GM12872 (cell line): Measurements from ENCODE around the gene TIMM29.

Experiments
- CTCF ChIP-seq: IDR thresholded peaks from 3 replicates; pipeline ENCODE4 v1.5.1; 2011; ENCODE audit warnings: low read depth, mild to moderate bottlenecking, low read length, moderate library complexity; ENCODE audit not compliant: insufficient read depth

TIMM29 gene

GRCh38 chr19:10913716-10914340 lies 14.8 kb upstream of the TIMM29 start:
- no peak for TF ChIP-seq CTCF

- TF ChIP-seq CTCF, result no peak
Measured at GRCh38 chr19:10915130-10916091, 13.2 kb upstream of the TIMM29 start.

DNA sequence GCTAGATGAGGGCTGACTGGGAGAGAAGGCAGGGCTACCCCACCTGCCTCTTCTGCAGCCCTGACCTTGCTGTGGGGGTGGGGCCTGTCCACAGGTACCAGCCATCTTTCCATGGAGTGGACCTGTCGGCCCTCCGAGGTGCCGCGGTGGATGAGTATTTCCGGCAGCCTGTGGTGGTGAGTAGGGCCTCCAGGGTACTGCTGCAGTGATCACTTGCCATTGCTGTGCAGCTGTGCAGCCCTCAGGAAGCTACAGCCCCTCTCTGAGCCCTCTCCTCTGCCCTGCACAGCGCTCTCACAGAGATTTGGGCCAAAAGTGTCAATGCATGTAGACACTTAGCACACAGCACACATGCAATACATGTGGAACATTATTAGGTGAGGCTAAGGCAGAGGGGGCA lies 12.0 kb upstream of the TIMM29 start:
- no peak for TF ChIP-seq CTCF

- TF ChIP-seq CTCF, result no peak
Measured at GRCh38 chr19:10918359-10918758, 10.3 kb upstream of the TIMM29 start.

DNA sequence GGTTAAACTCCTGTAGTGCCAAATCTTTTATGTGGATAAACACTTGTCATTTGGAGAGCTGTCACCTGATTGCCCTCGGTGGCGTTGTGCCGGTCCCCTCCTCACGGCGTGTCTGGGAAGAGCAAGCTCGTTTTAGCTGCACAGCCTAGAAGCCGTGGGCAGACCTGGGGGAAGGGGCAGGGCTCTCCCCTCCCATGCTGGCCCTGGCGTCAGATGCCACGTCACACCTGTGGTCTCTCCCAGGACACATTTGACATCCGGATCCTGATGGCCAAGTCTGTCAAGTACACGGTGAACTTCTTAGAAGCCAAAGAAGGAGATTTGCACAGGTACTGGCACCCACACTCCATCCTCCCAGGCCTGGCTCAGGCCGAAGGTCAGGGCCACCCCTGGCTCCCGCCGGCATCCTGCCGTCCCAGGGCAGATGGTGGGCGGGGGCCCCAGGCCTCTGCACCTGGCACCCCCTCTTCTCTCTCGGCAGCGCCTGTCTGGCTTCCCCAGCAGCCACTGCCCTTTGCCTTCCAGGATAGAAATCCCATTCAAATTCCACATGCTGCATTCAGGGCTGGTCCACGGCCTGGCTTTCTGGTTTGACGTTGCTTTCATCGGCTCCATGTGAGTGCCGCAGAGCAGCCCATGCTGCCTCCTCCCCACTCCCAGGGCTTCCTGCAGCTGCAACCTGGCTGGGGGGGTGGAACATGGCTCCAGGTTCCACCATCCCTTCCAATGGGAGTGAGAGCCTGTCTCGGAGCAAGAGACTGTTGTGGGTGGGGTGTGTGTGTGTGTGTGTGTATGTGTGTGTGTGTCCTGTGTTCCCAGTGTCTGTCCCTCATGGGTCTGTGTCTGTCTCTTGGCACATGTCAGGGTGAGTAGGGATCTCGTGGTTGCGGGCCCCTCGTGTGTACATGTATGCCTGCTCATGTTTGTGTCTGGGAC lies 9.0 kb upstream of the TIMM29 start:
- no peak for TF ChIP-seq CTCF

- TF ChIP-seq CTCF, result no peak
Measured at GRCh38 chr19:10920288-10920655, 8.3 kb upstream of the TIMM29 start.

- no peak for TF ChIP-seq CTCF
Measured at GRCh38 chr19:10920781-10921180, 7.8 kb upstream of the TIMM29 start.
